Muscle of arm (tissue), 12 donors: ENCODE data around the gene PLA2G15. TPM values are rescaled to one million over a fixed set of nuclear protein-coding genes. Genes with fewer than 3 reads are reported as not detected.
"Not testable (repeated sequence)": the region's sequence is repeated elsewhere in the genome, so short reads cannot be mapped to it uniquely, and the experiment has no call there.

ENCODE experiments used
- DNase-seq: peaks from one replicate; pipeline ENCODE4 v3.0.0-alpha.2; 2013
- polyA plus RNA-seq, 12 donors: library from polyadenylated mRNA; unstranded; fragments of 120-200 nt; gene quantifications; one replicate each; pipeline ENCODE4 v1.2.1, GENCODE V29; 2013; ENCODE audit not compliant: insufficient read length in 12 of 12

PLA2G15 gene
- polyA plus RNA-seq, 12 donors: 14.3 to 42.3 (median 27.0) TPM; not detected in 1

GRCh38 chr16:68275611-68276191, 30.5 kb downstream of the PLA2G15 start:
- no peak for DNase-seq

GRCh38 chr16:68276223-68276622, 31.1 kb downstream of the PLA2G15 start:
- DNase-seq: no peak

- no peak for DNase-seq
These were observed 34.8 kb downstream of the PLA2G15 start for GRCh38 chr16:68279726-68280558.

- DNase-seq: no peak
These were observed 36.3 kb downstream of the PLA2G15 start for GRCh38 chr16:68281368-68282063.

- DNase-seq: no peak
These were observed 36.9 kb downstream of the PLA2G15 start for GRCh38 chr16:68282064-68282452.

- DNase-seq: no peak
These were observed 38.2 kb downstream of the PLA2G15 start for GRCh38 chr16:68283346-68283745.

- DNase-seq: no peak
These were observed 38.8 kb downstream of the PLA2G15 start for GRCh38 chr16:68283801-68284598.

GRCh38 chr16:68284847-68285246, 39.7 kb downstream of the PLA2G15 start:
- no peak for DNase-seq

- DNase-seq: no peak
These were observed 40.5 kb downstream of the PLA2G15 start for GRCh38 chr16:68285683-68286082.

- DNase-seq: no peak
These were observed 41.2 kb downstream of the PLA2G15 start for GRCh38 chr16:68286153-68287074.

- no peak for DNase-seq
These were observed 42.4 kb downstream of the PLA2G15 start for GRCh38 chr16:68287276-68288251.

GRCh38 chr16:68288252-68288650, 43.1 kb downstream of the PLA2G15 start:
- DNase-seq: no peak

- DNase-seq: not testable (repeated sequence)
These were observed 43.6 kb downstream of the PLA2G15 start for GRCh38 chr16:68288796-68289195.

- no peak for DNase-seq
These were observed 44.0 kb downstream of the PLA2G15 start for GRCh38 chr16:68289202-68289601.

GRCh38 chr16:68289621-68290329, 44.6 kb downstream of the PLA2G15 start:
- DNase-seq: no peak

- DNase-seq: no peak
These were observed 45.3 kb downstream of the PLA2G15 start for GRCh38 chr16:68290450-68290849.

GRCh38 chr16:68291227-68291626, 46.1 kb downstream of the PLA2G15 start:
- DNase-seq: no peak

- no peak for DNase-seq
These were observed 47.3 kb downstream of the PLA2G15 start for GRCh38 chr16:68292425-68292824.

- DNase-seq: no peak
These were observed 51.1 kb downstream of the PLA2G15 start for GRCh38 chr16:68296291-68296690.
